PC-3 (cell line): ENCODE results near the gene CFAP46. TPM values are rescaled to one million over a fixed set of nuclear protein-coding genes. Genes with fewer than 3 reads are reported as not detected.

Experiments
- ATAC-seq: fragments of 200-7000 bp; cut with Tn5 transposase; 2 replicates; pipeline ENCODE4 v1.9.1; 2020; ENCODE audit warnings: mild to moderate bottlenecking, moderate library complexity
- BruUV-seq: library from RNA; stranded (reverse); fragments of 400-500 nt; replicated peaks from 2 replicates; lab custom pipeline; 2021; lab: Mats Ljungman, UMichigan
- CTCF ChIA-PET: fragments of 300-600 bp; sonication (Branson Sonifier 250); formaldehyde crosslinking; loops from one replicate; lab custom pipeline; 2022; ENCODE audit warnings: antibody characterized with exemption; lab: Charles Lee
- POLR2A ChIA-PET: fragments of 300-600 bp; sonication (Branson Sonifier 250); formaldehyde crosslinking; loops from one replicate; lab custom pipeline; 2022; ENCODE audit warnings: antibody characterized with exemption; ENCODE audit not compliant: unreplicated experiment; lab: Charles Lee
- DNase-seq: peaks from one replicate; pipeline ENCODE4 v3.0.0-alpha.2; 2015
- H2AFZ ChIP-seq: fragments of 300-600 bp; sonication (generic); 2 replicates; pipeline ENCODE4 v1.6.0; 2016; ENCODE audit warnings: antibody characterized with exemption, low read length
- H3F3A ChIP-seq: fragments of 300-600 bp; sonication (generic); one replicate; pipeline ENCODE4 v1.6.0; 2017; ENCODE audit warnings: antibody characterized with exemption, low read length, control low read depth, mild to moderate bottlenecking; ENCODE audit not compliant: unreplicated experiment
- H3K27ac ChIP-seq: fragments of 300-600 bp; sonication (generic); 2 replicates; pipeline ENCODE4 v1.5.1; 2016; ENCODE audit warnings: mild to moderate bottlenecking, low read length
- H3K27me3 ChIP-seq: fragments of 300-600 bp; sonication (generic); 2 replicates; pipeline ENCODE4 v1.6.1; 2016; ENCODE audit warnings: low read length, mixed read lengths
- H3K36me3 ChIP-seq: fragments of 300-600 bp; sonication (generic); 2 replicates; pipeline ENCODE4 v1.6.1; 2016; ENCODE audit warnings: low read depth, mixed run types, low read length, mixed read lengths
- H3K4me1 ChIP-seq: fragments of 300-600 bp; sonication (generic); 2 replicates; pipeline ENCODE4 v1.5.1; 2016; ENCODE audit warnings: low read length; ENCODE audit not compliant: insufficient read depth
- H3K4me2 ChIP-seq: fragments of 300-600 bp; sonication (generic); 2 replicates; pipeline ENCODE4 v1.6.0; 2016; ENCODE audit warnings: low read length
- H3K4me3 ChIP-seq: fragments of 300-600 bp; sonication (generic); 2 replicates; pipeline ENCODE4 v1.5.1; 2016; ENCODE audit warnings: mild to moderate bottlenecking, low read length, mixed read lengths
- H3K79me2 ChIP-seq: fragments of 300-600 bp; sonication (generic); 2 replicates; pipeline ENCODE4 v1.6.1; 2017; ENCODE audit warnings: low read length, mixed read lengths
- H3K9ac ChIP-seq: fragments of 300-600 bp; sonication (generic); 2 replicates; pipeline ENCODE4 v1.6.0; 2016; ENCODE audit warnings: mild to moderate bottlenecking, low read length
- H3K9me2 ChIP-seq: fragments of 300-600 bp; sonication (generic); replicated peaks from 2 replicates; pipeline ENCODE4 v1.6.1; 2016; ENCODE audit warnings: mixed run types, low read length, mixed read lengths
- H3K9me3 ChIP-seq: fragments of 300-600 bp; sonication (generic); 2 replicates; pipeline ENCODE4 v1.6.1; 2016; ENCODE audit warnings: low read length, mixed read lengths
- H4K20me1 ChIP-seq: fragments of 300-600 bp; sonication (generic); 2 replicates; pipeline ENCODE4 v1.6.1; 2016; ENCODE audit warnings: low read length, mixed read lengths
- EZH2 ChIP-seq: fragments of 300-600 bp; sonication (generic); IDR thresholded peaks from one replicate; pipeline ENCODE4 v1.6.1; 2017; ENCODE audit warnings: antibody characterized with exemption, mild to moderate bottlenecking, low read length; ENCODE audit not compliant: unreplicated experiment
- EZH2phosphoT487 ChIP-seq: fragments of 300-600 bp; sonication (generic); IDR thresholded peaks from 2 replicates; pipeline ENCODE4 v1.6.1; 2018; ENCODE audit warnings: mild to moderate bottlenecking, antibody characterized with exemption, low read length, borderline replicate concordance
- intact Hi-C: fragments of 100-400 bp; cut with micrococcal nuclease; formaldehyde crosslinking; loops from 2 replicates; pipeline ENCODE4 v1.9.0; 2023
- total RNA-seq: library from RNA; depleted of rRNA; stranded (reverse); fragments of >200 nt; gene quantifications from 2 replicates; pipeline ENCODE4 v1.2.3, GENCODE V29; 2014
- TF ChIP-seq, protein P1 (sequence below): fragments of 300-600 bp; sonication (generic); conservative IDR thresholded peaks from 2 replicates; pipeline ENCODE4 v1.5.1; 2017; ENCODE audit warnings: antibody characterized with exemption, low read depth, mild to moderate bottlenecking, low read length

Gene CFAP46
- total RNA-seq, 1 experiment from 2014 or later, result 0.04 TPM

DNA sequence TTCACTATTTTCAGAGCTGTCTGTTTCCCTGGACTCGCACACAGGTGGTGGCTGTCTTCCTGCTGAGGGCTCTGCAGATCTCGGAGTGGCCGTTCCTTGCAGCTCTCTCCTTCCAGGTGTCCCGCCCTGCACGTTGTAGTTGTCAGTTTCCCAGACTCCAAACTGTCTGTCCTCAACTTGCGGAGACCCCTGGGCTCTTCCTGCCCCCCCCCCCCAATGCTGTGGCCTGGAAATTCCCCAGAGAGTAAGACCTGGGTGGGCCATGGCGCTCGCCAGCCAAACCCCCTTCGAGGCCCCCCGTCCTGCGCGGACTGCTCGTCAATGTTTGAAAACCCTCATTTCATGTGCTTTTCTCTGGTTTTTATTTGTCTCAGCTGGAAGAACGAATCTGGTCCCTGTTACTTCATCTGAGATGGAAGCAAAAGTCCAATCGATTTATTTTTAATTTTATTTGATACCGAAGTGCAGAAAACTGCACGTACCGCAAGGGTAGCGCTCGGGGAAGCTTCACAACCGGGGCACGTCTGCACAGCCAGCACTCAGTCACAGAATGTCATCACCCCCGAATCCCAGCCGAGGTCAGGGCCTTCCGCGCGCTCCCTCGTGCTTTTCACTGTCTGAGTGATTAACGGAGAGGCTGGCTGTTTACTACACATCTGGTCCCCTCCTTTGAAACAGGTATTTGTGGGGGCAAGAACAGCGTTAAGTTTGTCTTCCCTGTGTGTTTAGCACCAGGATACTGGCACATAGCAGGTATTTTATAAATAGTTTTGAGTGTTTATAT lies 110.0 kb downstream of the CFAP46 start:
- Histone ChIP-seq H3K4me2 (no peak overlapping the region), H2AFZ (no peak overlapping the region), H3K9ac (no peak overlapping the region), H3K4me1 (peaks cover 5% of the 10 kb centered on the region; the same call in 1 of the 2 replicates), H3K27ac (no peak overlapping the region), H3K9me2 (no peaks in the 10 kb centered on the region), H3K27me3 (peaks cover 57% of the 10 kb centered on the region), H3K4me3 (no peak overlapping the region), H3K79me2 (no peaks in the 10 kb centered on the region), H3K36me3 (no peaks in the 10 kb centered on the region), H4K20me1 (no peaks in the 10 kb centered on the region), H3F3A (no peaks in the 10 kb centered on the region), H3K9me3 (no peaks in the 10 kb centered on the region)
- no TSS peak for BruUV-seq
- DNase-seq, result no peak
- no peak for ATAC-seq
- ChIA-PET POLR2A (no interaction called here), CTCF (no interaction called here)
- intact Hi-C loops, result loop anchor here (10.0 kb wide), 1 partner anchor 292 kb away; no protein-coding TSS in a partner anchor
- TF ChIP-seq EZH2phosphoT487 (no peak), EZH2 (no peak)
- TF ChIP-seq, protein P1, sequence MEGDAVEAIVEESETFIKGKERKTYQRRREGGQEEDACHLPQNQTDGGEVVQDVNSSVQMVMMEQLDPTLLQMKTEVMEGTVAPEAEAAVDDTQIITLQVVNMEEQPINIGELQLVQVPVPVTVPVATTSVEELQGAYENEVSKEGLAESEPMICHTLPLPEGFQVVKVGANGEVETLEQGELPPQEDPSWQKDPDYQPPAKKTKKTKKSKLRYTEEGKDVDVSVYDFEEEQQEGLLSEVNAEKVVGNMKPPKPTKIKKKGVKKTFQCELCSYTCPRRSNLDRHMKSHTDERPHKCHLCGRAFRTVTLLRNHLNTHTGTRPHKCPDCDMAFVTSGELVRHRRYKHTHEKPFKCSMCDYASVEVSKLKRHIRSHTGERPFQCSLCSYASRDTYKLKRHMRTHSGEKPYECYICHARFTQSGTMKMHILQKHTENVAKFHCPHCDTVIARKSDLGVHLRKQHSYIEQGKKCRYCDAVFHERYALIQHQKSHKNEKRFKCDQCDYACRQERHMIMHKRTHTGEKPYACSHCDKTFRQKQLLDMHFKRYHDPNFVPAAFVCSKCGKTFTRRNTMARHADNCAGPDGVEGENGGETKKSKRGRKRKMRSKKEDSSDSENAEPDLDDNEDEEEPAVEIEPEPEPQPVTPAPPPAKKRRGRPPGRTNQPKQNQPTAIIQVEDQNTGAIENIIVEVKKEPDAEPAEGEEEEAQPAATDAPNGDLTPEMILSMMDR, result no peak

DNA sequence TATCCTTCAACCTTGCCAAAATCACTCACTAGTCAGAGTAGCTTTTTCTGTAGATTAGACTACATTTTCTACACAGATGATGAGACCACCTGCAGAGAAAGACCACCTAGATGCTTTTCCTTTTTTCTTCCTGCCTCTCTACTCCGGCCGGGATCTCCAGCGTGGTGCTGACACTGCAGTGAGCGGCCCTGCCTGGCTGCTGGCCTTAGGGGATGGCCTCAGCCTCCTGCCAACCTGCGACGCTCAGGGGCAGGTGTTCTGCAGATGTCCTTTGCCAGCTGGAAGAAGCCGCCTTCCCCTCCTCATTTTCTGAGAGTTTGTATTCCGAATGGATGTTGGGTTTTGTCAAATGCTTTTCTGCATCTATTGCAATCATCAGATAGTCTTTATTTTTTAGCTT lies 113.0 kb downstream of the CFAP46 start:
- no TSS peak for BruUV-seq
- Histone ChIP-seq H3K9me2 (no peaks in the 10 kb centered on the region), H3K36me3 (no peaks in the 10 kb centered on the region), H3K4me1 (no peaks in the 10 kb centered on the region), H3K4me3 (no peak overlapping the region), H3K79me2 (no peaks in the 10 kb centered on the region), H3K27ac (no peak overlapping the region), H4K20me1 (no peaks in the 10 kb centered on the region), H3K9ac (no peak overlapping the region), H3K4me2 (no peak overlapping the region), H2AFZ (no peak overlapping the region), H3K9me3 (no peaks in the 10 kb centered on the region), H3K27me3 (peaks cover 53% of the 10 kb centered on the region), H3F3A (no peaks in the 10 kb centered on the region)
- DNase-seq, result no peak
- TF ChIP-seq EZH2phosphoT487, result no peak
- TF ChIP-seq, protein P1, result no peak
- no peak for TF ChIP-seq EZH2
- CTCF ChIA-PET, result no interaction called here
- no peak for ATAC-seq
- POLR2A ChIA-PET, result no interaction called here
- intact Hi-C loops, result no loop called here

DNA sequence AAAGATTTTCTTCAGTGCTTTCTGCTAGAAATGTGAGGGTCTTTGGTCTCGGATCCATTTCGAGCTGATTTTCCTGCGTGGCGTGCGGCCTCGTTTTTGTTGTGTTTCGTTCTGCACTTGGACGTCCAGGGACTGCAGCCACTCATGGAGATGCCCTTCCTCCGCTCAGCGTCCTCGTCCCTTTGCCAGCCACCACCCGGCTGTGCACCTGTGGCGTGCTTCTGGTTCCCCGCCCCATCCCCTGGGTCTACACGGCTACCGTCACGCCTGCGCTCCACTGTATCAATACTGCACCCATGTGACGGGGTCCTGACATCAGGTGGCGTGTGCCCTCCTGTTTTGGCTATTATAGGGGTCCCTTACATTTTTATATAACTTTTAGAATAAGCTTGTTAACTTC lies 113.7 kb downstream of the CFAP46 start:
- TF ChIP-seq, protein P1, result no peak
- no peak for TF ChIP-seq EZH2
- no peak for TF ChIP-seq EZH2phosphoT487
- intact Hi-C loops, result no loop called here
- Histone ChIP-seq H3K36me3 (no peaks in the 10 kb centered on the region), H3K79me2 (no peaks in the 10 kb centered on the region), H3K9me3 (no peaks in the 10 kb centered on the region), H3K4me2 (no peak overlapping the region), H3K4me3 (no peak overlapping the region), H4K20me1 (no peaks in the 10 kb centered on the region), H3F3A (no peaks in the 10 kb centered on the region), H3K27ac (no peak overlapping the region), H3K9ac (no peak overlapping the region), H3K4me1 (no peaks in the 10 kb centered on the region), H3K27me3 (peaks cover 46% of the 10 kb centered on the region), H2AFZ (no peak overlapping the region), H3K9me2 (no peaks in the 10 kb centered on the region)
- no TSS peak for BruUV-seq
- ChIA-PET CTCF (no interaction called here), POLR2A (no interaction called here)
- ATAC-seq, result no peak
- no peak for DNase-seq
